HG03342 (cell line): ENCODE results near the gene IQSEC1.

Source experiments
- ATAC-seq: cut with Tn5 transposase; IDR thresholded peaks from one replicate; pipeline ENCODE4 v1.9.1; 2021; ENCODE audit warnings: mild to moderate bottlenecking, moderate library complexity; ENCODE audit not compliant: unreplicated experiment

The IQSEC1 gene

DNA sequence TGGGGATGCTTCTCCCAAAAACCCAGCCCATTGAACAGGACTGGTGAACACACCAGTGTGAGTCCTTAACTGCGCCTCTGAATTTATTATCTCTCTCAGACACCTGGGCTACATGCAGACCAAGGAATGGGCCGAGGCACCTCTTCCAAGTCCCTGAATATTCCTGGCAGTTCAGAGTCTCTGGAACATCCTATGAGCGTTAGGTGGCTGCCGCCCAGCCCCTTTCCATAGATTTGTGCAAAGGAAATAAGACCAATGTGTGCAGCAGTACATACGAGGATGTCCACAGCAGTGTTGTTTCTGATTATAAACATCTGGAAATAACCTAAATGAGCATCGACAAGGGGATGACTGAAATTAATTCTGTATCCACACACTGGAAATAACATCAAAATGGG lies 127.0 kb downstream of the IQSEC1 start:
- no peak for ATAC-seq

DNA sequence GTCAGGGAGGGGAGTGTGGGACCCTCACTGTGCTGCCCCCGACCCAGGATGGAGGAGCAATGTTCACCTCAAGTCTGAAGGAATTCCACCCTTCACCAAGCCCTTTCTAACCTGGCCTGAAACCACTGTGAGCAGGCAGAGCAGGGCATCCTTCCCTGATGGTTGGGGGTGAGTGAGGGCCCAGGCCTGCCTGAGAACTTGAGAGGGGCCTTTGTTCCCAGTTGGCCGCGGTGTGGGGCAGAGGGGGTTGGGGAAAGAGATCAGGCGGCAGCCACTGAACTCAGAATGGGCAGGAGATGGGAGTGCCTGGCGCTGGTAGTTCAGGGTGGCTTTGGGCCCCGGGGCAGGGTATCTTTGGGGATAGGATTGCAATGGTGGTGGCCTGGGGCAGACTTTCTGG lies 128.4 kb downstream of the IQSEC1 start:
- ATAC-seq, result no peak

DNA sequence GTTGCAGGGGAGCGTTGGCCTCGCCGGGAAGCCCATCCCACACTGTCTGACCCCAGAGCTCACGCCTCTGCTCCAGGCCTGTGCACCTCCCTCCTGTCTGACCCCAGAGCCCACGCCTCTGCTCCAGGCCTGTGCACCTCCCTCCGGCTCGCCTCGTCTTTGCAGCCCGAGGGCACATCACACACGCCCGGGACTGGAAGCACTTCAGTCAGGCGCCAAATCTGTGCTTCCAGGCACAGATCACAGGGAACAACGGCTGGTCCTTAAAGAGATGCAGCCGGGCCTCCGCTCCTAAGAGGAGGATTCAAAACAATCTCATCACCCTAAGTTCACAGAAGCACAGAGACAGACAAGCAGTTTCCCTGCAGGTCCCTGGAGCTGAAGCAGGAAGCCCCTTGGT lies 128.8 kb downstream of the IQSEC1 start:
- no peak for ATAC-seq

DNA sequence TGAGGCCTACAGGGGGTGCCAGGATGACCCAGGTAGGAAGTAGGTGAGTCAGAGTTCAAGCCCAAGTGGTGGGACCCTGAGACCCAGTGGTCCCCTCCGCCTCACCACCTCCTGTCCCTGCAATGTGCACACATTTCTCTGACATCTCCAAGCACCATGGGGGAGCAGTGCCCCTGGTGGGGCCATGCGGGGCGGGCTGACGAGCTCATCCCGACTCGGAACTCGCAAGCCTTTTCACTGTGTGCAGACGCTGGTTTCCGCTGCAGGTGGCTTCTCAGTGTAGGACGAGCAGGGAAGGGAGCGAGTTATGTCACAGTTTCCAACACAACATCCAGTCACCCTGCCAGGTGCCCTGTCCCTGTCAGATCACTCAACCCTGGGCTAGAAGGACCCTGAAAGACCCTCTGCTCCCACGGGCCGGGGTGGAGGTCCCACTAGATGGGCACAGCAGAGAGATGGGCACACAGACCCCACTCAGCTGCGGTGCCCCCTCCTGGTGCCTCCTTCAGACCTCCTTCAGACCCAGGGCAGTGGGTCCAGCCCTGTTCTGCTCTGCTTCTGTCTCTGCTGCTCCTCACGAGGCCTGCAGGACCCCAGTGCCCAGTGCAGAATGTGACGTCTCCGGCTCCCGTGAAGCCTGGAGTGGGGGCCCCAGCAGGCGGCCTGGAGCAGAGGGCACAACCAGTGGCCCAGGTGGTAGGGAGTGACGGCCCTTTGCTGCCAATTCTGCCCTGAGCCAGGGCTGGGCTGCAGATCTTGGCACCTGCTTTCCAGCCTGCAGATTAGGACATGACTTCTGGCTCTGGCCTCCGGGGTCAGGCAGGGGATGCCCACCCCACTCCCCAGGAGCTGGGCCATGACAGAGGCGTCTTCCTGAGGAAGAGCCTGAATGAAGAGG lies 129.9 kb downstream of the IQSEC1 start:
- ATAC-seq, result no peak

DNA sequence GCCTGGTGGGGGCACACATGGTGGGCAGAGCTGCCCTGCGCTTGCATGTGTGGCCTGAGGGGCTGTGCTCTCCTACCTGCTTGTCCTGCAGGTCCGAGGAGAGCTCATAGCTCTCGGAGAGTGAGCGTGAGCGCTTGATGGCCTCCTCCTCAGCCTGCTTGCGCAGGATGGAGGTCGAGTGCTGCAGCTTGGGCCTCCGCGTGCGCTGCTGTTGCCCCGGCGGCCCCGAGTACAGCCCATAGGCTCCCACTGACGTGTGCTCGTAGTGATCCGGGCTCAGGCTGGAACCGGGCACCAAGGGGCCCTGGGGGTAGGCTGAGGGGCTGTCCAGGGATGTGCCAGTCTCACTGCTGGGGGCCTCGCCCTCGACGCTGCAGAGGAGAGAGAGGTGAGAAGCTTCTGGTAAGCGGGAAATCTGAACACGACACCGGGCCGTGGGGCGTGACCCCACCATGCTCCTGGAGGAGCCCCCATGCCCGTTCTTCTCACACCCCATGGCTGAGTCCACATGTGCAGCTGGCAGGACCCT lies 131.7 kb downstream of the IQSEC1 start:
- no peak for ATAC-seq

DNA sequence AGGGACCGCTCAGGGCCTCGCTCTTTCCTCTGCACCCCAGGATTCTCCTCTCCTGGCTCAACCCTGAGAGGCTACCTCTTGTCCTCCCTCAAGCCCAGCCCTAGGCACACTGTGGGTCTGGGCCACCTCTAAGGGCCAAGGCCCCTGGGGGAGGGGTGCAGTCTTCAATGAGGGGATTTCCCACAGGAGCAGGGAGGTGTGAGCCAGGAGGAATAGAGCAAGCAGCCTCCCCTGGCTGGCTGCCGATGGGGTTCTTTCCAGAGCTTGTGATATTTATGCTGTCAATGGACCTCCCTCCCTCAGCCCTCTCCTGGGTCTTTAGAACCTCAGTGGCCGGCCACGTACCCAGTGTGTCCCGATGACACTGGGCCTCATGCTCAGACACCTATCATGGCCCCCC lies 132.4 kb downstream of the IQSEC1 start:
- ATAC-seq, result no peak

DNA sequence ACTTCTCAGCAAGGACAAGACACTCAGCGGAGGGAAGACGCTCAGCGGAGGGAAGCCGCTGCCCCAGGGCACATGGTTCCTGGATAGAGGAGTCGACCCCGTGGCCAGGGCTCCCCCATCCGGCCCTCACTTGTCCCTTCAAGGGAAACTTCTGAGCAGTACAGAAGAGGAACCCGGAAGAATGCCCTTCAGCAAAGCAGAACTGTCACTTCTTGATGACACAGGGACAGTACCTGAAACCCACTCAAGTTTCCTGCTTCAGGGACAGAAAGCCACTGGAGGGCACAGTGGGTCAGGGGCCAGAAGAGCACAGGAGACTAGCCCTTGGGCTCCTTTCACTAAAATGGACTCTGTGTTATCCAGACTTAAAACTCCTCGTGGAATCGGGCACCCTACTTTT lies 134.1 kb downstream of the IQSEC1 start:
- no peak for ATAC-seq

DNA sequence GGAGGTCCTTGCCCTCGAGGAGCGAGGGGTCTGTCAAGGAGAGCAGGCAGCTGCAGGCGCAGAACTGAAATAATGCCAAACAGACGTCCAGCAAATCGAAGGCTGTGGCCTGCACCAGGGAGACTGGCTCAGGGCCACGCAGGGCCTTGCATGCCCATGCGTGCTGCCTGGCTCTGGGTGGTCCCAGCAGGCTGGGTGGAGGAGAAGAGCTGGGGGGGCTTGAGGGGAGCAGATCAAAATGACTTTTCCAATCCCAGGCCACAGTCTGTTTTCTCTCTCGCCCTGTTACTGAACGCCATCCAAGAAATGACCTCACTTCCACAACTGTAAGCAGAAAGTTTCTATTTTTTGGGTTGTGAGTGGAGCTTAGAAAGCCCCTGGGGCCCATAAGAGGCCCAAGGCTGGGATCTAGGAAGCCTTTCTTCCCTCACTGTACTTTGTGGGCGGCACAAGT lies 134.9 kb downstream of the IQSEC1 start:
- ATAC-seq, result no peak

DNA sequence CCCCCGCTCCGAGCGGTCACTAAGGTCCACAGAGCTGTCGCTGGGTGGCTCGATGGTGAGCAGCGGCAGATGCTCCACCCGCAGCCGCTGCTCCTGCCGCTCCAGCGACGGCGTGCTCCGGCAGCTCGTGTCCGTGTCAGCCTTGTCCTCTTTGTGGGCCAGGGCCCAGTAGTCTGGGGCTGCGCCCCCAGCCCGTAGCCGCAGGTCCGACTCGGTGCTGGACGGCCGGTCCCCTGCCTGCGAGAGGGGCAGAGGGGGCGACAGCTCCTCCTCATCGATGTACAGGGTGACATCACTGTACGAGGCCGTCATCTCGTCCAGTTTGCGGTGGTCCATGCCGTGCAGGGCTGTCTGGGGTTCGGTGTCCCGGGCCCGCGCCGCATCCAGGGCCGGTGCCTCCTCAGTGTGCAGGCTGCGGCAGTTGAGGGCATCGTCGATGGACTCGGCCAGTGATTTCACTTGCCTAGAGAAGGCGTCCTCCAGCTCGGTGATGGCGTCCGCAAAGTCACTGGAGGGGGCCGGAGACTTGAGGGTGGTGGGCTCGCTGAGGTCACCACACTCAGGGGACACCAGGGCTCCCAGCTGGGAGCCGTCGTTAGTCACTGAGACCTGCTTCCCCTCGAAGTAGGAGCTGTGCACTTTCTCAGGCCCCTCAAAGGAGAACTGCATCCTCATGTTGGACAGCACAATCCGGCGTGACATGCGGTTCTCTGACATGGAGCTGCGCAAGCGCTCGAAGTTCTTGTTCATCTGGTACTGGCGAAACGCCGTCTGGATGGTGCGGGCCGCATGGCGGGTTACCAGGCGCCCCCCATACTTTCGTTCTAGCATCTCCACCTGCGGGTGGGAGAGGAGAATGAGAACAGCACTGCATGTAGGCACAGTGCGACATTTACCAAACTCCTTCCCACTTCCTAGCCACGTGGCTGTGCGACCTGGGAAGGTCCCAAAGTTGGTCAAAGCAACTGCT lies 137.1 kb downstream of the IQSEC1 start:
- ATAC-seq, result no peak

DNA sequence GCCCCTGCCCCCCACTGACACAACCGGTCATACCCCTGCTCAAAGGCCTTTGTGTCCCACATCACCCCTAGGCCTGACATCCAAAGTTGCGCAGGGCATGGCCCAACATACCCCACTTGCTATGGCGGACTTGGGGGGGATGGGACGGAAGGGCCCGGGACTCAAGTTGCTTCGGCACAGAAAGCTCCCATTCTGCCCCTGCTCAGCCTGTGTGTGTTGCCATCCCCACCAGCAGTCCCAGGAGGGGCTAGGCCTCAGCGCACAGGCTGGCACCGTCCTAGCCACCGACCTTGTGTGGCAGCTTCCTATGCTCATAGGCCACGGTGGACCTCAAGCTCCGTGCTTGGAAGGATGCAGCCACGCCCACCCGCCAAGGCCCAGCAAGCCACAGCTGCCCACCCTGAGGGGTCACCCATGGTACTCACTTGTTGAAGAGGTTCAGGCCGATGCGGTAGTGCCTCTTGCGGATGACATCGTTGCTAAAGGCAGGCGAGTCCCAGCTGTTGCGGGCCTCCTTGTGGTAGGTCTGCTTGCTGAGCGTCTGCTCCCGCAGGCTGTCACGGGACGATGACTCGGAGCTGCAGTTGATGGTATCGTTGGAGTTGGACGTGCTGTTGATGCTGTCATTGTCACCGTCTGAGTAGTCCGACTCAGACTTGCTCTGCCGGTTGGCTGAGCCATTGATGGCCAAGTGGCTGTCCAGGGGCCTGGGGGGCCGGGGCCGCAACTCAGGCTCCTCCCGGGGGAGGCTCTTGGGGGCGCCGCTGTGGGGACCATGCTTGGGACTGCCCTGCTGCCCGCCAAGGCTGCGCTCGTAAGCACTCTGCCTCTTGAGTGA lies 138.0 kb downstream of the IQSEC1 start:
- no peak for ATAC-seq

DNA sequence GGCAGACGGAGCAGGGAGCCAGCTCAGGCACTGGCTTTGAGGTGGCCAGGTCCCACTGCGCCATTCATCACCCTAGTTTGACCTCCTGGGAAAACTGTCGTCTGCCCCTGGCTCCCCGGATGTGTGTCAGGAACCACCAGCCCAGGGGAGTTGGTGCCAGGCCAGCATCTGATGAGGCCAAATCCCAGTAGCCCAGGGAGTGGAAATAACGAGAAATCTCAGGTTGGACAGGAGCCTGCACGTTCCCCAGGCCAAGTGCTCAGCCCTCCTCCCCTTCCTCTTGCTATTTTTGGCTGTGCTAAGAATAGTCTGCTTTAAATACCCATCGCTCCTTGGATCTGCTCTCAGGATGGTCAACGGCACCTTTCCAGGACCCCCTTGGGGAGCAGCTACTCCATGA lies 138.8 kb downstream of the IQSEC1 start:
- ATAC-seq, result no peak

DNA sequence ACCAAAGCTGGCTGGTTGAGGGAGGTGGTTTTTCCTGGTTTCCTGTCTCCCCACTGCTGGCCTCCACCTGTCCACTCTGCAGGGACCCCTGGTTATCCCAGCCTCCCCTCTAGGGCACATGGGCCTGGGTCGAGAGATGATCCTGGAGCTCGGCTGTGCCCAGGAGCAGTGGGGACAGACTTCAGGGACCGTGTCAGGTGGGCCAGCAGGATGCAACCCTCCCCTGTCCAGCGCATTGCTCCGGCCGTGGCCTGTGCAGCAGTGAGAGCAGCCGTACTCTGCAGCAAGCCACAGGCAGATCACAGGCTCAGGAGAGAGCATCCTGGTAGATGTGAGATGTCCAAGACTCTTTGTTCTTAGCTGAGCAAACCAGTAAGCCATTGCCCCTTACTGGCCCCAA lies 139.3 kb downstream of the IQSEC1 start:
- no peak for ATAC-seq

DNA sequence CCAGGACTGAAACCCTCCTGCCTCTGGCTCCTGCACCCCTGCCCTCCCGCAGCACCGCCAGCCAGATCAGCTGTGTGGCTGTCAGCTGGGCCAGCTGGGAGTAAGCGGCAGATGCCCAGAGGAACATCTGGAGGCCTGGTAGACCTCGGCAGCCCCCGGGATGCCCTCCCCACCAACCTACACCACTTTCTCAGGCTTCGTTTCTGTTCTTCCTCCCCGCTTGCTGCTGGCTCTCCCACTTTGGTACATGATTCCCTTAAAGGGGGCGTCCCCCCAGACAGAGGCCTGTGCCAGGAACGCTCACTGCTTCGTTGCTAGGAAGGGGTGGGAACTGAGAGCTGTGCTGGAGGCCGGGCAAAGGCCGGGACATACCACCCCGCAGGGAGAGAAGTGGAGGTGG lies 140.5 kb downstream of the IQSEC1 start:
- no peak for ATAC-seq

DNA sequence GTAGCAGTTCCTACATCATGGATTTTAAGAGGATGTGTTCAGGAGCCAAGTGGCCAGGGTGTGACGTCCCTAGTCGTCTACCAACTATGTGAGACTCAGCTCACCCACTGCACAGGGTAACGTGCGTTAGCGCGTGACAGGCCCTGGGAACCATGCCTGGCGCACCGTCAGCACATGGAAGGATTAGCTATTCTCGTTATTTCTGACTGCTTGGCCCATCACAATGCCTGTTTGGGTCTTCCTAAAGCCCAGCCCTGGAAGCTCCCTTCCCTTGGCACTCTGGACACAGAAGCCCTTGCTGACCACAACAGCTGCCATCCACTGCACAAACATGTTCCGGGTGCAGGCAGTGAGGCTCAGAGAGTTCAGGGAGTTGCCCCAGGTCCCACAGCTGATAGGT lies 140.9 kb downstream of the IQSEC1 start:
- no peak for ATAC-seq

DNA sequence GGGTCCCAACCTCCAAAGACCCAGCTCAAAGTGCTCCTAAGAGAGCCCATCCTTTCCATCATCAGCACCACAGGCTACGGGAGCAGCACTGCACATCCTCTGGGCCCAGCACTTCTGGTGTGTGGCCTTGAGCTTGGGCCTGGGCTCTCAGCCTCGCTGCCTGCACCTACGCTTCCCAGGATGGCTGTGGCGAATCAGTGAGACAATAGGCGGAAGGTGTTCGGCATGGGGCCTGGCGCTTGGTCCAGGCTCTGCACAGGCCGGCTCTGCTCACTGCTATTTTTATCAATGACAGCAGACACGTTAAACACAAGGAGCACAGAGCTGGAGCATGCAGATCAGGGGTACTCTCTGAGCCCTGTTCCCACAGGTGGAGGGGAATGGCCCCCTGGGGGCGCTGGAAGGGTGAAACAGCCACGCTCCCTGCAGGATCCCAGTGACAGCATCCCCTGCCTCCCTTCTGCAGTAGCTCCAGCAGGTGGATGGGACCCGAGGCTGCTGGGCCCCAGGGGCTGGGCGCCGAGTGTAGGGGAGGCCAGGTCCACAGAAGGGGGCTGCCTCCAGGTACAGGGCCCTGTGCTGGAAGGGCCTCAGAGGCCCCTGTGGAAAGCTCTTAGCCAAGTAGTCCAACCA lies 141.8 kb downstream of the IQSEC1 start:
- ATAC-seq, result no peak

DNA sequence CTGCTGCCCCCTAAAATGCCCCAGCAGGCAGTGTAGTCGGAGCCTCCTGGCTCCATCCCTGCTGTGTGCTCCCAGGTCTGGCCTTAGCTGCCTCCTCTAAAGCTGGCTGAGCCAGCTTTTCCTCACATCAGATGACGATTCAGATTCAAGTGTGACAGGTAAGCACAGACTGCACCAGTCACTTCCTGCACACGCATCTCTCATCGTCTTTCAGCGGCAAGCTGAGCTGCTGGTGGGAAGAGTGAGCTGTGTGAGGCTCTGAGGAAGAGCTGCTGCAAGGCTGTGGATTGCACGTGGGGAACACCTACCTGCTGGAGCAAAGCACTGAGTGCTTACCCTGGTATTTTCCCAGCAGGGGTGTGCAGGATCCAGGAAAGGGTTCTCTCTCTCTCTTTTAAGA lies 143.4 kb downstream of the IQSEC1 start:
- no peak for ATAC-seq

DNA sequence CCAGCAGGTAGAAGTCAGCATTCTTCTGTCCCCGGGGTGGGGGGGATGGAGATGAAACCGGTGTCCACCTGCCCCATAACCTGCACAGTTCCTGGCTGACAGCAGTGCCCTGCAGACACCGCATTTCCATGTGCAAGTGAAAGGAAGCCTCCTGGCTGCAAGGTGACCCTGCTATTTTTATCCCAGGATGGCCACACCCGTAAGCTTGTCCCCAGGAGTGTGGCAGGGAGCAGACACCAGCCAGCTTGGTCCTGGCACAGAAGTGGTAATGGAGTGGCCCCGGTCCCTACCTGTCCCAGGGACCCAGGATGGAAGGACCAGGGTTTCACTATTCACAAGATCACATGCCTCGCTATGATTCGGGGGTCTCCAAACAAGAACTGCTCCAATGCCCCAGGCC lies 146.6 kb downstream of the IQSEC1 start:
- ATAC-seq, result no peak

DNA sequence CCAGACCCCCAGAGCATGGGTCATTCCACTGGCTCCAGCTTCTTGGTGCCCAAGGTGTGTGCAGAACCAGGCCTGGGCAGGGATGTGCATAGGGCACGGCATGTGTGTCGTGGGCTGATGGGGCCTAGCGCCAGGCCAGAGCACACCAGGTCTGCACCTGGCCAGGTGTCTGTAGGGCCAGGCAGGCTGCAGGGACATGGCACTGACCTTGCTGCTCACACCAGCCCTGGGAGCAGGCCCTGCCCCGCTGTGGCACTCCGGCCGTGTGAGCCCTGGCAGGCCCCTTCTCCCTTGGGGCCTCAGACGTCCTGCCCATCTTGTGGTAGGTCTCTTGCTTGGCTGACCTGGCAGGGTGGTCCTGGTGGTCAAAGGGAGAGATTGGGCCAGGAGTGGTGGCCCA lies 147.6 kb downstream of the IQSEC1 start:
- no peak for ATAC-seq

DNA sequence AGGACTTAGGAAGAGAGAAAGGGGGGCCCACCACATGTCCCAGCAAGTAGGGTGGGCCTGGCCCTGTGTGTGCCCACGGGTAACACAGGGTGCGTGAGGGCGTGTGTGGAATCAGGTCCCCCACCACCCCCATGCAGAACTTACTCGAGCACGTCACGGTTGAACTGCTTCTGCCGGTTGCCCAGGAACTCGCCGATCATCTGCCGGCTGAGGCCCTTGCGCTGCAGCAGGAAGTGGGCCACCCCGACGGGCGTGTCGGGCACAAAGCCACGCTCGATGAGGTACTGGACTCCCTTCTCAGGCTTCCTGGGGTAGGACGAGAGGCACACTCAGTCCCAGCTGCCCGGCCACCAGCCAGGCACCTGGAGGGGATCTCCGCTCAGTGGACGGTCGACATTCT lies 148.8 kb downstream of the IQSEC1 start:
- no peak for ATAC-seq

DNA sequence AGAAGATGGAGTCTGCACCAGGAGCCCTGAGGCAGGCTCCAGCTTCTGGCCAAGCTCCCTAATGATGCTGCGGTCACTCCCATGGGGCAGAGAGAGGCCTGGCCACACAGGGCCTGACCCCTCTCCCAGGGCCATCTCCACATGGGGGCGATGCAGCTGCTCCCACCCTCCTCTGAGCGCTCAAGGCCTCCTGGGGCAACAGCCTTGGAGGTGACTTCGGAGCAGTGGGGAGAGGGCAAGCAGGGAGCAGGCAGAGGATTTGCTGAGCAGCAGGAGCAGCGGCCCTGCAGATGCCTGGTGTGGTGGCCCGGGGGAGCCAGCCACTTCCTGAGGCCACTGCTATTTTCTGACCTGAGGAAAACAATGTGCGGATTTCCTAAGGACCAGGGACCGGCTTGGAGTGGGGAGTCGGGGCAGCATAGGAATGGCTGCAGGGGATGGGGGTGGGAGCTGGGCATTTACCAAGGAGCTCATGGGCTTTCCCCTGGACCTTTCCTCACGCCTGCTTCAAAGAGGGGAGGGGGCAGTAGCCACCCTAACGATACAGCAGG lies 150.3 kb downstream of the IQSEC1 start:
- no peak for ATAC-seq
